K562 (cell line): ENCODE measurements around the gene PDE11A. TPM values are rescaled to one million over a fixed set of nuclear protein-coding genes. Genes with fewer than 3 reads are reported as not detected.

Experiments
- DNMT1 ChIP-seq: fragments of 450-650 bp; IDR thresholded peaks from 2 replicates; pipeline ENCODE4 v1.6.1; 2016; ENCODE audit warnings: antibody characterized with exemption, mild to moderate bottlenecking
- GATAD2B ChIP-seq: fragments of 450-650 bp; IDR thresholded peaks from 2 replicates; pipeline ENCODE4 v1.6.1; 2017; ENCODE audit warnings: mild to moderate bottlenecking, borderline replicate concordance
- PCBP2 ChIP-seq: fragments of 200-400 bp; formaldehyde crosslinking; IDR thresholded peaks from 2 replicates; pipeline ENCODE4 v1.6.1; 2018; ENCODE audit warnings: low read length, low read depth, mild to moderate bottlenecking, moderate library complexity; ENCODE audit not compliant: poor library complexity, severe bottlenecking
- RBM17 ChIP-seq: fragments of 200-400 bp; formaldehyde crosslinking; IDR thresholded peaks from 2 replicates; pipeline ENCODE4 v1.6.1; 2017; ENCODE audit warnings: low read depth, mild to moderate bottlenecking, low read length, borderline replicate concordance
- ZKSCAN3 ChIP-seq: fragments of 250-450 bp; sonication (Bioruptor Pico); IDR thresholded peaks from 2 replicates; pipeline ENCODE4 v1.4.0; 2020
- ZNF175 ChIP-seq: fragments of 200-800 bp; sonication (Bioruptor generic); IDR thresholded peaks from 2 replicates; pipeline ENCODE4 v1.6.1; 2016; ENCODE audit warnings: low read depth, mild to moderate bottlenecking, missing genetic modification characterization, missing compliant biosample characterization
- ZNF77 ChIP-seq: fragments of 250-450 bp; sonication (Bioruptor Pico); IDR thresholded peaks from 2 replicates; pipeline ENCODE4 v1.5.0; 2020
- polyA plus RNA-seq, 8 experiments: library from polyadenylated mRNA; depleted of rRNA in 4 of 8; stranded (reverse) in 5 of 8; unstranded in 3 of 8; fragments of >200 nt; fragmentation: Nextera tagmentation in 2 of 8; fragmentation: Illumina TruSeq in 1 of 8; extraction: Ambion mirVana in 2 of 8; extraction: Trizol in 1 of 8; gene quantifications; 2 replicates each; pipeline versions ENCODE4 v1.2.1 to v1.2.3, GENCODE V29; 2011 to 2014; ENCODE audit warnings: inconsistent platforms in 1 of 8, missing spikeins in 1 of 8
- total RNA-seq, 7 experiments: library from RNA; depleted of rRNA in 6 of 7; stranded (reverse); fragments of >200 nt in 6 of 7; fragmentation: Illumina TruSeq in 2 of 7; extraction: Trizol in 2 of 7; gene quantifications; 2 replicates each; pipeline versions ENCODE4 v1.2.1 to v1.2.3, GENCODE V29; 2011 to 2021; ENCODE audit warnings: low replicate concordance in 1 of 7
- TF ChIP-seq, protein P1 (sequence below), 2 experiments: fragments of 200-800 bp in 1 of 2; sonication (Bioruptor generic) in 1 of 2; sonication (generic) in 1 of 2; formaldehyde crosslinking in 1 of 2; IDR thresholded peaks in 1 of 2; conservative IDR thresholded peaks in 1 of 2; 2 replicates each; pipeline versions ENCODE4 v1.5.0 to v1.6.1; 2016 to 2020; ENCODE audit warnings: missing compliant biosample characterization in 1 of 2, missing genetic modification characterization in 1 of 2, missing genetic modification reagents in 1 of 2
- TF ChIP-seq, protein P2 (sequence below): sonication (generic); formaldehyde crosslinking; IDR thresholded peaks from 2 replicates; pipeline ENCODE4 v1.8.1; 2023; ENCODE audit warnings: missing genetic modification reagents, mild to moderate bottlenecking, borderline replicate concordance

PDE11A gene
- total and polyA plus RNA-seq, 9 of the 15 experiments (the other 6 are each of a cell fraction or from before 2014, with no cell fraction given): 3.2 to 22.1 (median 5.7) TPM

GRCh38 chr2:177728399-177728765 lies 344.2 kb downstream of the PDE11A start (continued):
- TF ChIP-seq GATAD2B: 0 out of 2 replicates have a peak, but pooled peaks have one; percentile 0
- TF ChIP-seq ZNF77: no peak
- 0 out of 2 replicates have a peak, but pooled peaks have one; percentile 51 for TF ChIP-seq ZNF175 (CRISPR knock-in tag)
- no peak for TF ChIP-seq DNMT1
- TF ChIP-seq ZKSCAN3 (CRISPR knock-in tag): no peak
- TF ChIP-seq, protein P1, sequence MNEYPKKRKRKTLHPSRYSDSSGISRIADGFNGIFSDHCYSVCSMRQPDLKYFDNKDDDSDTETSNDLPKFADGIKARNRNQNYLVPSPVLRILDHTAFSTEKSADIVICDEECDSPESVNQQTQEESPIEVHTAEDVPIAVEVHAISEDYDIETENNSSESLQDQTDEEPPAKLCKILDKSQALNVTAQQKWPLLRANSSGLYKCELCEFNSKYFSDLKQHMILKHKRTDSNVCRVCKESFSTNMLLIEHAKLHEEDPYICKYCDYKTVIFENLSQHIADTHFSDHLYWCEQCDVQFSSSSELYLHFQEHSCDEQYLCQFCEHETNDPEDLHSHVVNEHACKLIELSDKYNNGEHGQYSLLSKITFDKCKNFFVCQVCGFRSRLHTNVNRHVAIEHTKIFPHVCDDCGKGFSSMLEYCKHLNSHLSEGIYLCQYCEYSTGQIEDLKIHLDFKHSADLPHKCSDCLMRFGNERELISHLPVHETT (CRISPR knock-in tag; conservative IDR thresholded peaks at IDR 0.05 in 1 of 2, IDR thresholded peaks at IDR 0.05 in 1 of 2): peak in 1 of 2 experiments; percentile 41; a peak in 1 of 4 replicates
- no peak for TF ChIP-seq PCBP2
- no peak for TF ChIP-seq RBM17
- TF ChIP-seq, protein P2, sequence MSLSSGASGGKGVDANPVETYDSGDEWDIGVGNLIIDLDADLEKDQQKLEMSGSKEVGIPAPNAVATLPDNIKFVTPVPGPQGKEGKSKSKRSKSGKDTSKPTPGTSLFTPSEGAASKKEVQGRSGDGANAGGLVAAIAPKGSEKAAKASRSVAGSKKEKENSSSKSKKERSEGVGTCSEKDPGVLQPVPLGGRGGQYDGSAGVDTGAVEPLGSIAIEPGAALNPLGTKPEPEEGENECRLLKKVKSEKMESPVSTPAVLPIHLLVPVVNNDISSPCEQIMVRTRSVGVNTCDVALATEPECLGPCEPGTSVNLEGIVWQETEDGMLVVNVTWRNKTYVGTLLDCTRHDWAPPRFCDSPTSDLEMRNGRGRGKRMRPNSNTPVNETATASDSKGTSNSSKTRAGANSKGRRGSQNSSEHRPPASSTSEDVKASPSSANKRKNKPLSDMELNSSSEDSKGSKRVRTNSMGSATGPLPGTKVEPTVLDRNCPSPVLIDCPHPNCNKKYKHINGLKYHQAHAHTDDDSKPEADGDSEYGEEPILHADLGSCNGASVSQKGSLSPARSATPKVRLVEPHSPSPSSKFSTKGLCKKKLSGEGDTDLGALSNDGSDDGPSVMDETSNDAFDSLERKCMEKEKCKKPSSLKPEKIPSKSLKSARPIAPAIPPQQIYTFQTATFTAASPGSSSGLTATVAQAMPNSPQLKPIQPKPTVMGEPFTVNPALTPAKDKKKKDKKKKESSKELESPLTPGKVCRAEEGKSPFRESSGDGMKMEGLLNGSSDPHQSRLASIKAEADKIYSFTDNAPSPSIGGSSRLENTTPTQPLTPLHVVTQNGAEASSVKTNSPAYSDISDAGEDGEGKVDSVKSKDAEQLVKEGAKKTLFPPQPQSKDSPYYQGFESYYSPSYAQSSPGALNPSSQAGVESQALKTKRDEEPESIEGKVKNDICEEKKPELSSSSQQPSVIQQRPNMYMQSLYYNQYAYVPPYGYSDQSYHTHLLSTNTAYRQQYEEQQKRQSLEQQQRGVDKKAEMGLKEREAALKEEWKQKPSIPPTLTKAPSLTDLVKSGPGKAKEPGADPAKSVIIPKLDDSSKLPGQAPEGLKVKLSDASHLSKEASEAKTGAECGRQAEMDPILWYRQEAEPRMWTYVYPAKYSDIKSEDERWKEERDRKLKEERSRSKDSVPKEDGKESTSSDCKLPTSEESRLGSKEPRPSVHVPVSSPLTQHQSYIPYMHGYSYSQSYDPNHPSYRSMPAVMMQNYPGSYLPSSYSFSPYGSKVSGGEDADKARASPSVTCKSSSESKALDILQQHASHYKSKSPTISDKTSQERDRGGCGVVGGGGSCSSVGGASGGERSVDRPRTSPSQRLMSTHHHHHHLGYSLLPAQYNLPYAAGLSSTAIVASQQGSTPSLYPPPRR: no peak
